Stomach (tissue), 9 donors: ENCODE data around the gene HSD11B1. TPM values are rescaled to one million over a fixed set of nuclear protein-coding genes. Genes with fewer than 3 reads are reported as not detected.

ENCODE experiments used
- DNase-seq, 2 donors: peaks; one replicate each; pipeline versions ENCODE4 v3.0.0 to v3.0.0-alpha.2; 2013 to 2019
- H3K27ac ChIP-seq, 5 donors: fragments of 200-600 bp in 4 of 5; sonication (generic) in 4 of 5; one replicate each; pipeline ENCODE4 v1.5.1; 2013 to 2019; ENCODE audit warnings: mild to moderate bottlenecking in 1 of 5, moderate library complexity in 1 of 5
- H3K27me3 ChIP-seq, 3 donors: fragments of 200-600 bp; sonication (generic); one replicate each; pipeline ENCODE4 v1.5.1; 2017 to 2019; ENCODE audit warnings: mixed run types in 1 of 3
- H3K36me3 ChIP-seq, 4 donors: fragments of 200-600 bp; sonication (generic); 1 replicate in 3 of 4; 2 replicates in 1 of 4; pipeline ENCODE4 v1.5.1; 2016 to 2019
- H3K4me1 ChIP-seq, 4 donors: fragments of 200-600 bp; sonication (generic); one replicate each; pipeline ENCODE4 v1.5.1; 2016 to 2019
- H3K4me3 ChIP-seq, 4 donors: fragments of 200-600 bp; sonication (generic) in 3 of 4; one replicate each; pipeline ENCODE4 v1.5.1; 2016 to 2019; ENCODE audit warnings: mild to moderate bottlenecking in 1 of 4
- H3K9me3 ChIP-seq, 4 donors: fragments of 200-600 bp; sonication (generic); one replicate each; pipeline ENCODE4 v1.5.1; 2016 to 2019
- CTCF ChIP-seq, 7 experiments: fragments of 450-650 bp in 4 of 7; fragments of 200-600 bp in 3 of 7; sonication (generic) in 3 of 7; IDR thresholded peaks; one replicate each; pipeline ENCODE4 v1.5.1; 2016 to 2019; ENCODE audit warnings: antibody characterized with exemption in 7 of 7, control low read depth in 2 of 7, mild to moderate bottlenecking in 1 of 7
- EP300 ChIP-seq: sonication (generic); formaldehyde crosslinking; IDR thresholded peaks from one replicate; pipeline ENCODE4 v1.6.1; 2017; ENCODE audit warnings: antibody characterized with exemption
- POLR2A ChIP-seq, 4 donors: fragments of 450-650 bp; IDR thresholded peaks; one replicate each; pipeline ENCODE4 v1.6.1; 2016; ENCODE audit warnings: antibody characterized with exemption in 4 of 4, control low read depth in 2 of 4, mild to moderate bottlenecking in 1 of 4, moderate library complexity in 1 of 4
- POLR2AphosphoS5 ChIP-seq, 3 donors: sonication (generic); formaldehyde crosslinking; IDR thresholded peaks; one replicate each; pipeline ENCODE4 v1.6.1; 2016; ENCODE audit warnings: antibody characterized with exemption in 3 of 3
- WGBS, 5 donors: extraction: QIAGEN DNeasy Blood & Tissue Kit in 3 of 5; methylation state at CpG; one replicate each; pipeline versions ENCODE4 v1.1.5 to v1.1.7; 2013 to 2018; 5-methylcytosine and 5-hydroxymethylcytosine counted together
- intact Hi-C: fragments of 100-400 bp; cut with DNase I; formaldehyde crosslinking; loops from one replicate; pipeline ENCODE4 v1.15.1; 2023; ENCODE audit warnings: low total_unique reads
- polyA plus RNA-seq, 3 donors: library from polyadenylated mRNA; stranded (reverse); fragments of 200-250 nt; gene quantifications; one replicate each; pipeline ENCODE4 v1.2.3, GENCODE V29; 2013
- total RNA-seq, 5 donors: library from RNA; depleted of rRNA; stranded (reverse); fragments of >200 nt; gene quantifications; one replicate each; pipeline versions ENCODE4 v1.1.0 to v1.2.3, GENCODE V29; 2014 to 2016
- donor health status: healthy with polysubstance abuse.
- donor health status: Bipolar disorder and iron deficiency.
- donor health status: healthy.

The HSD11B1 gene
- total and polyA plus RNA-seq, 8 donors = 1.5 to 14.0 (median 2.6) TPM; not detected in 2

DNA sequence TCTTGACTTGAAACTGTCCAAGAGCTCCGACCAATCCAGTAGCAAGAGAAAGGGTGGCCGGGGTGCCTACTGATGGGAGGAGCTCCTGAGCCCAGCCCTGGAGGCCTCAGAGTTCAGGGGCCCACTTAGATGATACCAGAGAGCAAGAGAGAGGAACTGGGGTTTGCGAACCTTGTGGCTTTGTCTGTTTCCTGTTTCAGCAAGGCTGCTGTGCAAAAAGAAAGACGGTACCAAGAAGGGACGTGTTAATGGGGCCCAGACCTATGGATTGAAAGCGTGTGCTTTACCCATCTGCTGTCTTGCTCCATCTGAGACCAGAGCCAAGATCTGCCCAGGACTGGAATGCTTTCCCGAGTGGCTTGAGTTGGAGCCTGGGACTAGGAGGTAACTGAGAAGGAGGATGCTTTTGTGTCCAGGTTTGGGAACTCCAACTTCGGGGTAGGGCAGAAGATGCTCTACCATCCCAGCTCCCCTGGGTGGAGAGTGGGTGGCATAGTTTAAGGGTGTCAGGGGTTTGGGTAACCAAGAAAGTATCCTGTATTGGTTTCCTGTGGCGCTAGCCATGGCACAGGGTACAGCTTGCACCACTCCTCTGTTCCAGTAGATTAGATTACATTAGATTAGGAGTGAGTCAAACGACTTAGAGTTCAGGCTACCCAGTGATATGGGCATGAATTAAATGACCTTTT, 51.4 kb downstream of the HSD11B1 start, which contains the start of gene TRAF3IP3:
TRAF3IP3 (plus strand) TSS at position 128 of the 689 bp plus-strand sequence. CDS start 3,987 bp downstream, outside the sequence.
- H3K4me1 ChIP-seq = peaks cover 0 to 35% (median 6%) of the 10 kb centered on the region in 4 donors
- DNase-seq = peak; percentile 52 to 69
- WGBS, 5 donors = 45 to 64% (median 57%) methylated on average over 10 of the region's 10 CpGs
- H3K27me3 ChIP-seq = no peaks in the 10 kb centered on the region
- H3K27ac ChIP-seq = peak within 1 kb of the TSS; percentile 25 to 84 (median 53)
- intact Hi-C loops = no loop called here
- peak within 1 kb of the TSS; percentile 1 to 35 (median 32) for H3K4me3 ChIP-seq
- TF ChIP-seq CTCF (IDR thresholded peaks at IDR 0.05) (no peak), EP300 (no peak), POLR2AphosphoS5 (IDR thresholded peaks at IDR 0.05) (peak in 1 of 3 donors; percentile 4)
- peaks cover 0 to 6% (median 0%) of the 10 kb centered on the region in 4 donors for H3K36me3 ChIP-seq
- H3K9me3 ChIP-seq = no peaks in the 10 kb centered on the region

DNA sequence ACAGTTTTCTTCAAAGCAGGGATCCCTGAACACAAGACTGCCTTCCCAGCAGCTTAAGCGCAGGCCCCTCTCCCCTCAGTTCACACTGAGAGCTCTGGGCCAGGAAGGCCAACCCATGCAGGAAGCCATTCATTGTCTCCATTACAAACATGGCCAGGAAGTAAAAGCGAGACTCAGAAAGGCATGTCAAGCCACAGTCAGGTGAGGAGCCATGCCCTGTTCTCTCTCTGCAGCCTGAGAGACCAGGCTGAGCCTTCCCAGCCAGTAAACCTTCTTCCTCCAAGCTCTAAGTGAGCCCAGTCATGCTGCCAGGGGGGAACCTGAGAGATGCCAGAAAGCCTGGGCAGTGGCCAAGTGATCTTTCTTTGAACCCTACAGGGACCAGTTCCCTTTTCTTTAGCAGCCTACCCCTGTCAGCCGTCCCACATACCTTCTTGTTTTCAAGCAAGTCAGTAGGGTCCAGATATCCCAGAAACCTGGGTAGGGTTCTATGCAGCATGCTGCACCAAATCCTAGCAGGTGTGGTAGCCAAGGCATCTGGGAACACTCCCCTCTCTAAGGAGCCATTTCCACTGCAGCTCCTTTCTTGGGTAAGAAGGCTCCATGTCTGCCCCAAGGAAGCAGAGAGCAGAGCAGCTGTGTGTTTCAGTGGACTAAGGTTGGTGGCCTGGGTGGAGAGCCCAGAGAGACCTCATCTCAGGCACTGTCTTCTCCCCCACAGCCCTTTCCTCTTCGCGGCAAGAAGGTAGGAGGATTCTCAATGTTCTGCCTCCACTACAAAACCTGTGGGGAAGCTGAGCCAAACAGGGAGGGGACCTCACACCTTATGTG, 52.2 kb downstream of the HSD11B1 start:
- intact Hi-C loops = no loop called here
- WGBS, 5 donors = 61 to 70% (median 66%) methylated on average over 5 of the region's 5 CpGs
- Histone ChIP-seq H3K4me3 (peak overlapping the region; percentile 1 to 35 (median 32)), H3K27me3 (no peaks in the 10 kb centered on the region), H3K27ac (peak overlapping the region; percentile 10 to 84 (median 53)), H3K4me1 (peaks cover 0 to 37% (median 9%) of the 10 kb centered on the region in 4 donors), H3K9me3 (no peaks in the 10 kb centered on the region), H3K36me3 (peaks cover 0 to 6% (median 0%) of the 10 kb centered on the region in 4 donors)
- TF ChIP-seq EP300 (no peak), CTCF (IDR thresholded peaks at IDR 0.05) (no peak), POLR2A (IDR thresholded peaks at IDR 0.05) (no peak), POLR2AphosphoS5 (IDR thresholded peaks at IDR 0.05) (no peak)
- DNase-seq = peak in 1 of 2 donors; percentile 41

DNA sequence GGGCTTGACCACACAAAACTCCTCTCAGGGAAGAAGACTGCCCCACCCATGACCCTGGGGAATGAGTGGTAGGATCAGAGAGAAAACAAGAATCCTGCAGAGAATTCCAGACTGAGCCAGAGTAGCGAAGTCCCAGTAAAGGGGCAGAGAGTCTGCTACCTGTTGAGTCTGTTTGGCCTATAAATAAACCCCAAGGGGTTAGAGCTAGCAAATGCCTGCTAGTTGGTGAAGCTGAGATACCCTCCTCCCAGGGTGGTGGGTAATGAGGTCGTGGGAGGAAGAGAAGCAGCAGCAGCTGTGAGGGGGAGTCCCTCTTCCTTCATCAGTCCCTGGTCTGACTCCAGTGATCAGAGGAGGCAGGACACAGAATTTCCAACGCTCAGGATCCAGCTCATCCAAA, 53.8 kb downstream of the HSD11B1 start:
- no peak for DNase-seq
- Histone ChIP-seq H3K27me3 (no peaks in the 10 kb centered on the region), H3K4me3 (peak overlapping the region in 2 of 4 donors; percentile 13 to 35), H3K9me3 (no peaks in the 10 kb centered on the region), H3K27ac (peak overlapping the region in 1 of 5 donors; percentile 20), H3K4me1 (peaks cover 0 to 37% (median 9%) of the 10 kb centered on the region in 4 donors), H3K36me3 (peaks cover 0 to 9% (median 0%) of the 10 kb centered on the region in 4 donors)
- WGBS, 5 donors = 50 to 72% (median 62%) methylated on average over 3 of the region's 3 CpGs
- TF ChIP-seq POLR2A (IDR thresholded peaks at IDR 0.05) (no peak), CTCF (IDR thresholded peaks at IDR 0.05) (no peak)
- intact Hi-C loops = no loop called here

DNA sequence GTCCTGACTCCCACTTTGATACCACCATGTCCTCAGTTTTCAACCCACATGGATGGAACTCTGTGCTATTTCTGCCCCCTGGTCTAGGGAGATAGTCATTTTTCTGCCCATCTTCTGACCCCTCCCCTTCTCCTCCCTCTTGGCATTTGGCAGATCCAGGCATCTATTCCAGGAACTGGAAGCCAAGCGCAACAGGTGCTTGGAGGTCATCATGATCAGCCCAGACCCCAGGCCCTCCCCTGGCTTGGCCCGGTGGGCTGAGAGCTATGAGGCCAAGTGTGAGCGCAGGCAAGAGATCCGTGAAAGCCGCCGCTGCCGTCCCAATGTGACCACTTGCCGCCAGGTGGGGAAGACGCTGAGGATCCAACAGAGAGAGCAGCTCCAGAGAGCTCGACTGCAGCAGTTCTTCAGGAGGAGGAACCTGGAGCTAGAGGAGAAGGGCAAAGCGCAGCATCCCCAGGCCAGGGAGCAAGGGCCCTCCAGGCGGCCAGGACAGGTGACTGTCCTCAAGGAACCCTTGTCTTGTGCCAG, 55.2 kb downstream of the HSD11B1 start:
- no peak for DNase-seq
- TF ChIP-seq POLR2AphosphoS5 (IDR thresholded peaks at IDR 0.05) (no peak), POLR2A (IDR thresholded peaks at IDR 0.05) (no peak), CTCF (IDR thresholded peaks at IDR 0.05) (no peak), EP300 (no peak)
- Histone ChIP-seq H3K4me3 (no peak overlapping the region), H3K36me3 (peaks cover 0 to 9% (median 0%) of the 10 kb centered on the region in 4 donors), H3K27me3 (no peaks in the 10 kb centered on the region), H3K4me1 (peaks cover 0 to 37% (median 9%) of the 10 kb centered on the region in 4 donors), H3K27ac (no peak overlapping the region), H3K9me3 (no peaks in the 10 kb centered on the region)
- intact Hi-C loops = no loop called here
- 91 to 95% (median 93%) methylated on average over 12 of the region's 12 CpGs for WGBS, 5 donors
